ENCODE results near the gene FNTB.

FNTB gene

GRCh38 chr14:65012353-65012752, 25.7 kb downstream of the FNTB start:
- H3K9me3 Mint-ChIP-seq: no peaks in the 10 kb centered on the region
- DNase-seq: no peak
- no peak overlapping the region for H3K27ac Mint-ChIP-seq
- no peak overlapping the region for H3K4me3 Mint-ChIP-seq
- H3K27me3 Mint-ChIP-seq (ENCODE audit: low read depth, poor library complexity): peaks cover 3% of the 10 kb centered on the region
- H3K36me3 Mint-ChIP-seq (ENCODE audit: low read depth): peaks cover 51% of the 10 kb centered on the region
- TF ChIP-seq CTCF (IDR thresholded peaks at IDR 0.05): no peak
- H3K4me1 Mint-ChIP-seq: peaks cover 41% of the 10 kb centered on the region

- H3K4me1 Mint-ChIP-seq: peaks cover 28% of the 10 kb centered on the region
- no peaks in the 10 kb centered on the region for H3K9me3 Mint-ChIP-seq
- no peak for TF ChIP-seq CTCF (IDR thresholded peaks at IDR 0.05)
- H3K4me3 Mint-ChIP-seq: no peak overlapping the region
- H3K27ac Mint-ChIP-seq: peak overlapping the region; percentile 70
- H3K36me3 Mint-ChIP-seq (ENCODE audit: low read depth): peaks cover 40% of the 10 kb centered on the region
- DNase-seq: no peak
- peaks cover 3% of the 10 kb centered on the region for H3K27me3 Mint-ChIP-seq (ENCODE audit: low read depth, poor library complexity)
Observed at GRCh38 chr14:65015391-65015790, 28.7 kb downstream of the FNTB start.

GRCh38 chr14:65016471-65016870, 29.8 kb downstream of the FNTB start:
- Mint-ChIP-seq H3K36me3 (ENCODE audit: low read depth) (peaks cover 33% of the 10 kb centered on the region), H3K4me3 (no peak overlapping the region), H3K4me1 (peaks cover 22% of the 10 kb centered on the region), H3K27ac (no peak overlapping the region), H3K27me3 (ENCODE audit: low read depth, poor library complexity) (peaks cover 3% of the 10 kb centered on the region), H3K9me3 (no peaks in the 10 kb centered on the region)
- DNase-seq: no peak
- TF ChIP-seq CTCF (IDR thresholded peaks at IDR 0.05): no peak

- no peak for DNase-seq
- Mint-ChIP-seq H3K9me3 (no peaks in the 10 kb centered on the region), H3K4me1 (peaks cover 23% of the 10 kb centered on the region), H3K4me3 (no peak overlapping the region), H3K36me3 (ENCODE audit: low read depth) (peaks cover 25% of the 10 kb centered on the region), H3K27me3 (ENCODE audit: low read depth, poor library complexity) (peaks cover 3% of the 10 kb centered on the region), H3K27ac (no peak overlapping the region)
- TF ChIP-seq CTCF (IDR thresholded peaks at IDR 0.05): peak; percentile 43
Observed at GRCh38 chr14:65019944-65020566, 33.4 kb downstream of the FNTB start.

- no peaks in the 10 kb centered on the region for H3K9me3 Mint-ChIP-seq
- no peak overlapping the region for H3K27ac Mint-ChIP-seq
- peaks cover 11% of the 10 kb centered on the region for H3K4me1 Mint-ChIP-seq
- no peak overlapping the region for H3K4me3 Mint-ChIP-seq
- no peaks in the 10 kb centered on the region for H3K27me3 Mint-ChIP-seq (ENCODE audit: low read depth, poor library complexity)
- no peak for DNase-seq
- peaks cover 27% of the 10 kb centered on the region for H3K36me3 Mint-ChIP-seq (ENCODE audit: low read depth)
- TF ChIP-seq CTCF (IDR thresholded peaks at IDR 0.05): no peak
Observed at GRCh38 chr14:65024957-65025356, 38.3 kb downstream of the FNTB start.

GRCh38 chr14:65025818-65026217, 39.1 kb downstream of the FNTB start:
- H3K9me3 Mint-ChIP-seq: no peaks in the 10 kb centered on the region
- H3K27ac Mint-ChIP-seq: no peak overlapping the region
- peaks cover 29% of the 10 kb centered on the region for H3K36me3 Mint-ChIP-seq (ENCODE audit: low read depth)
- peaks cover 9% of the 10 kb centered on the region for H3K4me1 Mint-ChIP-seq
- no peaks in the 10 kb centered on the region for H3K27me3 Mint-ChIP-seq (ENCODE audit: low read depth, poor library complexity)
- no peak for DNase-seq
- no peak for TF ChIP-seq CTCF (IDR thresholded peaks at IDR 0.05)
- no peak overlapping the region for H3K4me3 Mint-ChIP-seq
